WTC11 (cell line): Measurements from ENCODE around the gene TNFAIP8L3. TPM values are rescaled to one million over a fixed set of nuclear protein-coding genes. Genes with fewer than 3 reads are reported as not detected.
A peak's percentile ranks its signal among the peaks of the same experiment; 100 is the strongest.

ENCODE experiments used
- ATAC-seq: fragments of 200-7000 bp; cut with Tn5 transposase; 2 replicates; pipeline ENCODE4 v1.10.0; 2021; ENCODE audit warnings: mild to moderate bottlenecking, moderate library complexity
- CTCF ChIA-PET: fragments of 300-600 bp; sonication (Branson Sonifier 250); formaldehyde crosslinking; loops from one replicate; lab custom pipeline; 2021; ENCODE audit warnings: antibody characterized with exemption; lab: Charles Lee
- POLR2A ChIA-PET: fragments of 350-600 bp; sonication (Branson Sonifier 250); formaldehyde crosslinking; loops from one replicate; lab custom pipeline; 2021; ENCODE audit warnings: antibody characterized with exemption; lab: Charles Lee
- DNase-seq: peaks from one replicate; pipeline ENCODE4 v3.0.0; 2021; ENCODE audit warnings: low spot score
- H3K27ac Mint-ChIP-seq: 2 replicates; pipeline ENCODE4 v1.8.0; 2021; ENCODE audit warnings: mixed read lengths
- H3K27me3 Mint-ChIP-seq: 2 replicates; pipeline ENCODE4 v1.8.0; 2021; ENCODE audit warnings: low read depth, mild to moderate bottlenecking, moderate library complexity, mixed read lengths
- H3K36me3 Mint-ChIP-seq: 2 replicates; pipeline ENCODE4 v1.8.0; 2021; ENCODE audit warnings: mixed read lengths
- H3K4me1 Mint-ChIP-seq: 2 replicates; pipeline ENCODE4 v1.8.0; 2022; ENCODE audit warnings: mixed read lengths
- H3K4me3 Mint-ChIP-seq: 2 replicates; pipeline ENCODE4 v1.8.0; 2021; ENCODE audit warnings: mild to moderate bottlenecking, moderate library complexity, mixed read lengths
- H3K9me3 Mint-ChIP-seq: 2 replicates; pipeline ENCODE4 v1.8.0; 2021; ENCODE audit warnings: mixed read lengths
- CBFB ChIP-seq: sonication (generic); formaldehyde crosslinking; IDR thresholded peaks from 2 replicates; pipeline ENCODE4 v1.8.1; 2022; ENCODE audit warnings: mild to moderate bottlenecking, low read depth, missing genetic modification reagents
- CREB1 ChIP-seq: sonication (generic); formaldehyde crosslinking; IDR thresholded peaks from 2 replicates; pipeline ENCODE4 v1.8.0; 2023; ENCODE audit warnings: mild to moderate bottlenecking, missing genetic modification reagents
- CREM ChIP-seq: sonication (generic); formaldehyde crosslinking; IDR thresholded peaks from 2 replicates; pipeline ENCODE4 v1.8.1; 2022; ENCODE audit warnings: mild to moderate bottlenecking, missing genetic modification reagents, moderate library complexity
- GABPB1 ChIP-seq: sonication (generic); formaldehyde crosslinking; IDR thresholded peaks from 2 replicates; pipeline ENCODE4 v1.8.1; 2023; ENCODE audit warnings: mild to moderate bottlenecking, missing genetic modification reagents
- IRF2 ChIP-seq: sonication (generic); formaldehyde crosslinking; IDR thresholded peaks from 2 replicates; pipeline ENCODE4 v1.8.0; 2022; ENCODE audit warnings: low read depth, missing genetic modification reagents, borderline replicate concordance
- JUN ChIP-seq: sonication (generic); formaldehyde crosslinking; IDR thresholded peaks from 2 replicates; pipeline ENCODE4 v1.8.0; 2023; ENCODE audit warnings: mild to moderate bottlenecking, missing genetic modification reagents
- NFATC4 ChIP-seq: fragments of 250-450 bp; sonication (Bioruptor Pico); IDR thresholded peaks from 2 replicates; pipeline ENCODE4 v1.9.0; 2021; ENCODE audit warnings: mild to moderate bottlenecking
- NFYB ChIP-seq: sonication (generic); formaldehyde crosslinking; conservative IDR thresholded peaks from 2 replicates; pipeline ENCODE4 v1.8.0; 2022; ENCODE audit warnings: low read depth, missing genetic modification reagents
- NR1H2 ChIP-seq: sonication (generic); formaldehyde crosslinking; IDR thresholded peaks from 2 replicates; pipeline ENCODE4 v1.9.0; 2021; ENCODE audit warnings: mild to moderate bottlenecking, moderate library complexity, missing genetic modification reagents
- SMAD3 ChIP-seq: sonication (generic); formaldehyde crosslinking; IDR thresholded peaks from 2 replicates; pipeline ENCODE4 v1.8.0; 2022; ENCODE audit warnings: missing genetic modification reagents, mild to moderate bottlenecking, borderline replicate concordance
- TCF7 ChIP-seq: sonication (generic); formaldehyde crosslinking; IDR thresholded peaks from 2 replicates; pipeline ENCODE4 v1.8.0; 2022; ENCODE audit warnings: mild to moderate bottlenecking, low read depth, missing genetic modification reagents, moderate library complexity
- TEAD1 ChIP-seq: sonication (generic); formaldehyde crosslinking; IDR thresholded peaks from 2 replicates; pipeline ENCODE4 v1.8.0; 2022; ENCODE audit warnings: mild to moderate bottlenecking, missing genetic modification reagents
- ZNF138 ChIP-seq: sonication (generic); formaldehyde crosslinking; conservative IDR thresholded peaks from 2 replicates; pipeline ENCODE4 v1.8.1; 2022; ENCODE audit warnings: mild to moderate bottlenecking, moderate library complexity, missing genetic modification reagents
- total RNA-seq: library from RNA; stranded (reverse); gene quantifications from 3 replicates; pipeline ENCODE4 v1.2.3, GENCODE V29; 2021
- TF ChIP-seq, protein P1 (sequence below): sonication (generic); formaldehyde crosslinking; IDR thresholded peaks from 2 replicates; pipeline ENCODE4 v1.8.1; 2022; ENCODE audit warnings: missing genetic modification reagents, borderline replicate concordance
- TF ChIP-seq, protein P2 (sequence below): sonication (generic); formaldehyde crosslinking; IDR thresholded peaks from 2 replicates; pipeline ENCODE4 v1.8.1; 2022; ENCODE audit warnings: low read depth, missing genetic modification reagents, borderline replicate concordance
- TF ChIP-seq, protein P3 (sequence below): sonication (generic); formaldehyde crosslinking; IDR thresholded peaks from 2 replicates; pipeline ENCODE4 v1.8.1; 2023; ENCODE audit warnings: mild to moderate bottlenecking, moderate library complexity, missing genetic modification reagents
- TF ChIP-seq, protein P4 (sequence below): sonication (generic); formaldehyde crosslinking; IDR thresholded peaks from 2 replicates; pipeline ENCODE4 v1.8.0; 2022; ENCODE audit warnings: mild to moderate bottlenecking, missing genetic modification reagents
- TF ChIP-seq, protein P5 (sequence below): sonication (generic); formaldehyde crosslinking; IDR thresholded peaks from 2 replicates; pipeline ENCODE4 v1.8.0; 2023; ENCODE audit warnings: missing genetic modification reagents, mild to moderate bottlenecking, borderline replicate concordance

TNFAIP8L3 gene
- total RNA-seq, 1 experiment from 2014 or later = 0.39 TPM

DNA sequence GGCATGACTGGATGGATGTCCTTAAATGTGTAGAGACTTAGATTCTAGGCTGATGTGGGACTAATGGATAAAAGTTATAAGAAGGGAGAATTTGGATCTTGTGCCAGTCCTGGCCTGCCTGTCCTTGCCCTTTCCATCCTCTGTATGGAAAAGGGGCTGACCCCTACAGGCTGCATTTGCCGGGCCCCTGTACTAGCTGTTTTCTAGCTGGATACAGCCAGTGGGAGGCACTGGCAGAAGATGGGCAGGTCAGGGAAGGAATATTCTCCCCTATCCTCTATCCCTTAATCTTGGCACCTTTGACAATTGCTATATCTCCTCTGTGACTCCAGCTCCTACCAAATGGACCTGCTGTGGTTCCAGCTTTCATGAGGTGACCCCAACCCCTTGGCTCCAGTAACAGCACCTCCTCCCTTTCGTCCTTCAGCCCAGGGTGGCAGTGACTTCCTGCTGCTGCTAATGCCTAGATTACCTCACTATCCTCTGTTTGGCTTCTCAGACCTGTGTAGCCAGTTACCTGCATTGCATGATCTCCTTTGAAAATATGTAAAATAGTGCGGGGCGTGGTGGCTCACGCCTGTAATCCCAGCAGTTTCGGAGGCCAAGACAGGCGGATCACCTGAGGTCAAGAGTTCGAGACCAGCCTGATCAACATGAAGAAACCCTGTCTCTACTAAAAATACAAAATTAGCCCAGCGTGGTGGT is 6.2 kb upstream of the TNFAIP8L3 start:
- DNase-seq (no peak), ATAC-seq (peak; percentile 72)
- H3K27me3 Mint-ChIP-seq = peaks cover 24% of the 10 kb centered on the region

DNA sequence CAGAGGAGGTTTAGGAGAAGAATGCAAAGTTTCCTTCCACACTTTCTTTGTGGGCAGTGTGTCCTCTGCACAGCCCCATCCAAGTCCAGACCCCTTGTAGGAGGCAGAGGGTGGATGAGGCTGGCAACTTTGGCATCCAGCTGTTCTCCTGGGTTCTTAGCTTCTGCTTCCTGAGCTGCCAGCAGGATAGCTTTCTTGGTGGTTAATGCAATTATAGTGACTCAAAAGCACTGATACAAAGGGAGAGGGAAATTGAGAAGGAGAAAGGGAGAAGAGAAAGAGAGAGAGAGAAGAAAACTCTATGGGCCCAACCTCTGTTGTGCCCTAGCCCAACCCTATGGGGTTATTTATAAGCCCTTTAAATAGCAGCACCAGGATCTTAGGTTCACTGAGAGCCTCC is 4.5 kb upstream of the TNFAIP8L3 start:
- ChIA-PET CTCF (interaction anchor here (0.6 to 2.0 kb wide), 3 partner anchors 13 to 214 kb away, joined by 3 to 9 read pairs (median 3); no protein-coding TSS in a partner anchor), POLR2A (no interaction called here)
- Mint-ChIP-seq H3K27me3 (peaks cover 38% of the 10 kb centered on the region), H3K4me3 (no peak overlapping the region), H3K36me3 (no peaks in the 10 kb centered on the region), H3K9me3 (no peaks in the 10 kb centered on the region), H3K4me1 (no peaks in the 10 kb centered on the region), H3K27ac (no peak overlapping the region)
- DNase-seq = no peak
- ATAC-seq = no peak
- TF ChIP-seq CBFB (CRISPR knock-in tag) (no peak), TCF7 (CRISPR knock-in tag) (no peak), IRF2 (no peak), NFATC4 (no peak), NR1H2 (no peak), CREM (no peak), NFYB (CRISPR knock-in tag) (no peak)
- TF ChIP-seq, protein P1, sequence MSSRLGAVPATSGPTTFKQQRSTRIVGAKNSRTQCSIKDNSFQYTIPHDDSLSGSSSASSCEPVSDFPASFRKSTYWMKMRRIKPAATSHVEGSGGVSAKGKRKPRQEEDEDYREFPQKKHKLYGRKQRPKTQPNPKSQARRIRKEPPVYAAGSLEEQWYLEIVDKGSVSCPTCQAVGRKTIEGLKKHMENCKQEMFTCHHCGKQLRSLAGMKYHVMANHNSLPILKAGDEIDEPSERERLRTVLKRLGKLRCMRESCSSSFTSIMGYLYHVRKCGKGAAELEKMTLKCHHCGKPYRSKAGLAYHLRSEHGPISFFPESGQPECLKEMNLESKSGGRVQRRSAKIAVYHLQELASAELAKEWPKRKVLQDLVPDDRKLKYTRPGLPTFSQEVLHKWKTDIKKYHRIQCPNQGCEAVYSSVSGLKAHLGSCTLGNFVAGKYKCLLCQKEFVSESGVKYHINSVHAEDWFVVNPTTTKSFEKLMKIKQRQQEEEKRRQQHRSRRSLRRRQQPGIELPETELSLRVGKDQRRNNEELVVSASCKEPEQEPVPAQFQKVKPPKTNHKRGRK (CRISPR knock-in tag) = no peak
- TF ChIP-seq, protein P2, sequence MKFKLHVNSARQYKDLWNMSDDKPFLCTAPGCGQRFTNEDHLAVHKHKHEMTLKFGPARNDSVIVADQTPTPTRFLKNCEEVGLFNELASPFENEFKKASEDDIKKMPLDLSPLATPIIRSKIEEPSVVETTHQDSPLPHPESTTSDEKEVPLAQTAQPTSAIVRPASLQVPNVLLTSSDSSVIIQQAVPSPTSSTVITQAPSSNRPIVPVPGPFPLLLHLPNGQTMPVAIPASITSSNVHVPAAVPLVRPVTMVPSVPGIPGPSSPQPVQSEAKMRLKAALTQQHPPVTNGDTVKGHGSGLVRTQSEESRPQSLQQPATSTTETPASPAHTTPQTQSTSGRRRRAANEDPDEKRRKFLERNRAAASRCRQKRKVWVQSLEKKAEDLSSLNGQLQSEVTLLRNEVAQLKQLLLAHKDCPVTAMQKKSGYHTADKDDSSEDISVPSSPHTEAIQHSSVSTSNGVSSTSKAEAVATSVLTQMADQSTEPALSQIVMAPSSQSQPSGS (CRISPR knock-in tag) = no peak
- TF ChIP-seq, protein P3, sequence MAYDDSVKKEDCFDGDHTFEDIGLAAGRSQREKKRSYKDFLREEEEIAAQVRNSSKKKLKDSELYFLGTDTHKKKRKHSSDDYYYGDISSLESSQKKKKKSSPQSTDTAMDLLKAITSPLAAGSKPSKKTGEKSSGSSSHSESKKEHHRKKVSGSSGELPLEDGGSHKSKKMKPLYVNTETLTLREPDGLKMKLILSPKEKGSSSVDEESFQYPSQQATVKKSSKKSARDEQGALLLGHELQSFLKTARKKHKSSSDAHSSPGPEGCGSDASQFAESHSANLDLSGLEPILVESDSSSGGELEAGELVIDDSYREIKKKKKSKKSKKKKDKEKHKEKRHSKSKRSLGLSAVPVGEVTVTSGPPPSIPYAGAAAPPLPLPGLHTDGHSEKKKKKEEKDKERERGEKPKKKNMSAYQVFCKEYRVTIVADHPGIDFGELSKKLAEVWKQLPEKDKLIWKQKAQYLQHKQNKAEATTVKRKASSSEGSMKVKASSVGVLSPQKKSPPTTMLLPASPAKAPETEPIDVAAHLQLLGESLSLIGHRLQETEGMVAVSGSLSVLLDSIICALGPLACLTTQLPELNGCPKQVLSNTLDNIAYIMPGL (CRISPR knock-in tag) = no peak
- TF ChIP-seq, protein P4, sequence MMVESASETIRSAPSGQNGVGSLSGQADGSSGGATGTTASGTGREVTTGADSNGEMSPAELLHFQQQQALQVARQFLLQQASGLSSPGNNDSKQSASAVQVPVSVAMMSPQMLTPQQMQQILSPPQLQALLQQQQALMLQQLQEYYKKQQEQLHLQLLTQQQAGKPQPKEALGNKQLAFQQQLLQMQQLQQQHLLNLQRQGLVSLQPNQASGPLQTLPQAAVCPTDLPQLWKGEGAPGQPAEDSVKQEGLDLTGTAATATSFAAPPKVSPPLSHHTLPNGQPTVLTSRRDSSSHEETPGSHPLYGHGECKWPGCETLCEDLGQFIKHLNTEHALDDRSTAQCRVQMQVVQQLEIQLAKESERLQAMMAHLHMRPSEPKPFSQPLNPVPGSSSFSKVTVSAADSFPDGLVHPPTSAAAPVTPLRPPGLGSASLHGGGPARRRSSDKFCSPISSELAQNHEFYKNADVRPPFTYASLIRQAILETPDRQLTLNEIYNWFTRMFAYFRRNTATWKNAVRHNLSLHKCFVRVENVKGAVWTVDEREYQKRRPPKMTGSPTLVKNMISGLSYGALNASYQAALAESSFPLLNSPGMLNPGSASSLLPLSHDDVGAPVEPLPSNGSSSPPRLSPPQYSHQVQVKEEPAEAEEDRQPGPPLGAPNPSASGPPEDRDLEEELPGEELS = no peak

More for the DNA sequence above, 6.2 kb upstream of the TNFAIP8L3 start:
- TF ChIP-seq CREB1 (CRISPR knock-in tag) (no peak), ZNF138 (no peak), JUN (no peak), SMAD3 (CRISPR knock-in tag) (no peak), TEAD1 (CRISPR knock-in tag) (no peak), GABPB1 (CRISPR knock-in tag) (no peak)
- TF ChIP-seq, protein P5, sequence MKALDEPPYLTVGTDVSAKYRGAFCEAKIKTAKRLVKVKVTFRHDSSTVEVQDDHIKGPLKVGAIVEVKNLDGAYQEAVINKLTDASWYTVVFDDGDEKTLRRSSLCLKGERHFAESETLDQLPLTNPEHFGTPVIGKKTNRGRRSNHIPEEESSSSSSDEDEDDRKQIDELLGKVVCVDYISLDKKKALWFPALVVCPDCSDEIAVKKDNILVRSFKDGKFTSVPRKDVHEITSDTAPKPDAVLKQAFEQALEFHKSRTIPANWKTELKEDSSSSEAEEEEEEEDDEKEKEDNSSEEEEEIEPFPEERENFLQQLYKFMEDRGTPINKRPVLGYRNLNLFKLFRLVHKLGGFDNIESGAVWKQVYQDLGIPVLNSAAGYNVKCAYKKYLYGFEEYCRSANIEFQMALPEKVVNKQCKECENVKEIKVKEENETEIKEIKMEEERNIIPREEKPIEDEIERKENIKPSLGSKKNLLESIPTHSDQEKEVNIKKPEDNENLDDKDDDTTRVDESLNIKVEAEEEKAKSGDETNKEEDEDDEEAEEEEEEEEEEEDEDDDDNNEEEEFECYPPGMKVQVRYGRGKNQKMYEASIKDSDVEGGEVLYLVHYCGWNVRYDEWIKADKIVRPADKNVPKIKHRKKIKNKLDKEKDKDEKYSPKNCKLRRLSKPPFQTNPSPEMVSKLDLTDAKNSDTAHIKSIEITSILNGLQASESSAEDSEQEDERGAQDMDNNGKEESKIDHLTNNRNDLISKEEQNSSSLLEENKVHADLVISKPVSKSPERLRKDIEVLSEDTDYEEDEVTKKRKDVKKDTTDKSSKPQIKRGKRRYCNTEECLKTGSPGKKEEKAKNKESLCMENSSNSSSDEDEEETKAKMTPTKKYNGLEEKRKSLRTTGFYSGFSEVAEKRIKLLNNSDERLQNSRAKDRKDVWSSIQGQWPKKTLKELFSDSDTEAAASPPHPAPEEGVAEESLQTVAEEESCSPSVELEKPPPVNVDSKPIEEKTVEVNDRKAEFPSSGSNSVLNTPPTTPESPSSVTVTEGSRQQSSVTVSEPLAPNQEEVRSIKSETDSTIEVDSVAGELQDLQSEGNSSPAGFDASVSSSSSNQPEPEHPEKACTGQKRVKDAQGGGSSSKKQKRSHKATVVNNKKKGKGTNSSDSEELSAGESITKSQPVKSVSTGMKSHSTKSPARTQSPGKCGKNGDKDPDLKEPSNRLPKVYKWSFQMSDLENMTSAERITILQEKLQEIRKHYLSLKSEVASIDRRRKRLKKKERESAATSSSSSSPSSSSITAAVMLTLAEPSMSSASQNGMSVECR (CRISPR knock-in tag) = no peak
- TF ChIP-seq, protein P3 (CRISPR knock-in tag) = no peak
- Mint-ChIP-seq H3K9me3 (no peaks in the 10 kb centered on the region), H3K36me3 (no peaks in the 10 kb centered on the region), H3K27ac (no peak overlapping the region), H3K4me1 (peaks cover 10% of the 10 kb centered on the region), H3K4me3 (no peak overlapping the region)
- ChIA-PET CTCF (interaction anchor here (1.4 to 1.5 kb wide), 2 partner anchors 13 to 63 kb away, joined by 3 to 5 read pairs; no protein-coding TSS in a partner anchor), POLR2A (no interaction called here)
